Activated CD4-positive, CD25-positive, alpha-beta regulatory T cell treated with anti-CD3 and anti-CD28 coated beads, Interleukin-2, amount 50 U/mL, for 72 hours (primary cell): ENCODE data around the gene POLR1E.

Experiments
- DNase-seq: peaks from one replicate; pipeline ENCODE4 v3.0.0; 2021

The POLR1E gene, protein sequence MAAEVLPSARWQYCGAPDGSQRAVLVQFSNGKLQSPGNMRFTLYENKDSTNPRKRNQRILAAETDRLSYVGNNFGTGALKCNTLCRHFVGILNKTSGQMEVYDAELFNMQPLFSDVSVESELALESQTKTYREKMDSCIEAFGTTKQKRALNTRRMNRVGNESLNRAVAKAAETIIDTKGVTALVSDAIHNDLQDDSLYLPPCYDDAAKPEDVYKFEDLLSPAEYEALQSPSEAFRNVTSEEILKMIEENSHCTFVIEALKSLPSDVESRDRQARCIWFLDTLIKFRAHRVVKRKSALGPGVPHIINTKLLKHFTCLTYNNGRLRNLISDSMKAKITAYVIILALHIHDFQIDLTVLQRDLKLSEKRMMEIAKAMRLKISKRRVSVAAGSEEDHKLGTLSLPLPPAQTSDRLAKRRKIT

DNA sequence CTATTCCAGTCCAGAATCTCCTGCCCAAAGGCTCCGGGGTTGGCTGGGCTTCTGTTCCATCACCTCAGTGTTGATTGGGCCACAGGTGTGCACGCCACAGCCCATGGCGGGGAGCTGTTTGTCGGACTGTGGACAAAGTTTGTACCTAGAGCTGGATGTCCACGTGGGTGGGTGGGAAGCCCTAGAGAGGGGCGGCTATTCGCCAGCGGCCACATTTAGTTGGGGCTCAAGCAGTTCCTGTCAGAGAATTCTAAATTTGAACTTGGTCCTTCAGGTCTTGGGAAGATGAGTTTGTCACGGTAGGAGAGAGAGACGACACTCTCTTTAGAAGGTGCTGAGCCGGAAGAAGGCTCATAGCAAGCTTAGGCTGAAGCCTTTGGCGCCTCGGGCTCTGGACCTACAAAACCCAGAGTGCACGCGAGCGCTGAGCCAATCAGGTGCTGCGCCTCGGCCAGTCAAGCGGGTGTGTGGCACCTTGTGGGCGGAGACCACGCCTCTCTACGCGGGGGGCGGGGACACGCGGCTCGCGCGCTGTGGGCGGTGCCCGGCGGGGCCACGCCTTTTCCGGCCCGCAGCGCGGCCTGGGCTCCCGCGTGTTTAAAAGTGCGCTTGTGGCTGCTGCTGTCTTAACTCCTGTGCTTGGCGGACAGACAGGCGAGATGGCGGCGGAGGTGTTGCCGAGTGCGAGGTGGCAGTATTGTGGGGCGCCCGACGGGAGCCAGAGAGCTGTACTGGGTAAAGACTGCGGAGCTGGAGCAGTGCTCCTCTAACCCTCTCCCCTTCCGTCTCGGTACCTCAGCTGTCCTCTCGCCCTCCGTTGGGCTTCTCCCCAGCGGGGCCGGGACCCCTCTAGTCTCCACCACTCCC is at the start of gene POLR1E:
Gene POLR1E (plus strand): TSS at position 560 of the 867 bp plus-strand sequence. CDS start 100 bp downstream, at position 660.
- DNase-seq = peak; percentile 99

DNA sequence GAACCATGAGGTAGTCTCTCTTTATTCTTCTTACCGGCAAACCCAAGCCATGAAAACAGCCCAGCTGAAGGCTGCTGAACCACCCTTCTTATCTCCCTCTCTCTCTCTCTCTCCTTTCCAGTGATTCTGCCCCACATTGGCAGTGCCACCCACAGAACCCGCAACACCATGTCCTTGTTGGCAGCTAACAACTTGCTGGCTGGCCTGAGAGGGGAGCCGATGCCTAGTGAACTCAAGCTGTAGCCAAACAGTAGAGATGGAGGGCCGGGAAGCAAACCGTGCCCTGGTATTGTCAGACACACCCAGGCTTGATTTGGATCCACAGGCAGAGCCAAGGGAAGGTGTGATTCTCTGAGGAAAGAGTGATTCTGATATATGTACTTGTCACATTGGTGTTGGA is 49.2 kb upstream of the POLR1E start:
- no peak for DNase-seq

DNA sequence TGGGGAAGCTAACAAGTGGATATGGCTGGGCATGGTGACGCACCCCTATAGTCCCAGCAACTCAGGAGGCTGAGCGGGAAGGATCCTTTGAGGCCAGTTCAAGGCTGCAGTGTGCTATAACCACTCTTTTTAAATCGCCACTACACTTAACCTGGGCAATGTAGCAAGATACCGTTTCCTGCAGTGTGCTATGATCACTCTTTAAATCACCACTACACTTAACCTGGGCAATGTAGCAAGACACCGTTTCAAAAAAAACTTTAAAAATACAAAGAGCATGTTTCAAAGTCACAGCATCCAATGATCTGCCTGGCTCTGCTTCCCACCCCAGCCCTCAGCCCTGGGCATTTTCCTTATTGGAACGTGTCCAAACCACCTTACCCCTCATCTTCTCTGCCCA is 48.7 kb upstream of the POLR1E start:
- no peak for DNase-seq

DNA sequence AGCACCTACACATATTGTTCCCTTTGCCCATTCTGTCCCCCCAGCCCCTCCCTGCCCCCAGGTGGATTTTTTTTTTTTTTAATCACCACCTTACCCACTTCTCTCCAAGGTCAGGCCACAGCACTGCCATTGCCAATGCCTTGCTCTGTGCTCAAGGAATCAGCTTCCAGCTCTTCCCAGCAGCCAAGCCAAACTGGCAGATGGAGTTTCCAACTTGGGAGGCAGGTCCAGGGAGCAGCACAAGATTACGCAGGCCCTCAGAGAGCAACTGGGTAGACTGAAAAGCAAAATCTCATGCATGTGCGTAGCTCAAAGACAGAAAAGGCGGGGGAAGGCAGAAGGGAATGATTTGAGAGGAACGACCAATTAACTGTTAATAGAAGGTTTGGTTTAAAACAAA is 48.1 kb upstream of the POLR1E start:
- DNase-seq = no peak

DNA sequence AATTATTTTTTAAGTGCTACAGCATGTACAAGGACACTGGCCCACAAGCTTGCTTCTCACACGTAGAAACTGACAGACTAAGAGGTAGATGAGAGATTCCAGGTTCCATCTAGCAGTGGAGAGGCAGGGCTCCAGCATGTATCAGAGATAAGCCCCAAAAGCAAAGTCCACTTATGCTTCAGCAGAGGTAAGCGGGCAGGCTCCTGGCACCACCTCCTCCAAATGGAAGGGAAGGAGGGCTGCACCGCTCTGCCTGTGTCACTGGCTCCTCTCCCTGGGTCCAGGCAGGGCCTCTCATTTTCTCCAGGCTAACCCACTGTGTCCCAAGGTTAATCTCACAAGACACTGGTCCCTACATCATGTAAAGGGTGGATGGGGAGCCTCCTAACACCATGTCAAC is 47.4 kb upstream of the POLR1E start:
- no peak for DNase-seq

DNA sequence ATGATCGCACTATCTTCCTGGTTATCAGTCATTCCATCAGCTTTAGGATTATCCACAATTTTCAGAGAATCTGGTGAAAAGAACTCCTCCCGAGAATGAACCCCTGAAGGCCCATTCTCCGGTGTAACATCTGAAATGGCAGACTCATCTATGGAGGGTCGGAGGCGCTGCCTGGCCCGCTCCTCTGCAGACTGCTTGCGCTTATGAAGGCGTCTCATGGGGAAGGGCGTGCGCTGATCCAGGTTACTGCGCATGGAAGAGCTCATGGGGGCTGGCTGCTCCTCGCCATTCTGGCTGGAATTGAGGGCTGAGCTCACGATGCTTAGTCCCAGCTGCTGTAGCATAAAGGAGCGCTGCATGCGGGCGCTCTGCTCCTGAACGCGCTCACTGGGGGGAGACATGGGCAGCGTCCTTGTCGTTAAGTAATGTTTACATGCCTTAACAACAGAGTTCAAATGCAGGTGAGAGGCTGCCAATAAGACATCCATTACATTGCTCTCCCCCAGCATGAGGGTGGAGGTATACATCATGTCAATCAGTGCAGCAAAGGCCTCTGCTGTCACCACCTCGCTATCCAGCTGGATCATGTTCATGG is 43.9 kb upstream of the POLR1E start:
- DNase-seq = no peak

DNA sequence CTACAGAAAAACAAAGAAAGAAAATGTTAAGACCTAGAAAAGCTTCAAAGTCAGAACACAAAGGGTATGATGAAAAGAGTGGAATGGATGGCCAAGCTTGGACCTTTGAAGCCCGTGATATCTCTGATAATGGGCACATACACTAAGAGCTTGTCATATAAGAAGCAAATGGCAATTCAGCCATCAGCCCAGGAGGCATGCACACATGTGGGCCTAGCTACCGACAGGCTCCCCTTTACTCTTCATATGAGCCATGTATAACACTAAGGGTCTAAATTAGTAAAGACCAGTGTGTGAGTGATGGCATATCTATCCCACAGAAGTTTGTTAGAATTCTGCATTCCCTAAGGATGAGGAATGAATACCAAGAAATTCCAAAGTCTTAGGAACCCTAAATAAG is 43.2 kb upstream of the POLR1E start:
- no peak for DNase-seq

DNA sequence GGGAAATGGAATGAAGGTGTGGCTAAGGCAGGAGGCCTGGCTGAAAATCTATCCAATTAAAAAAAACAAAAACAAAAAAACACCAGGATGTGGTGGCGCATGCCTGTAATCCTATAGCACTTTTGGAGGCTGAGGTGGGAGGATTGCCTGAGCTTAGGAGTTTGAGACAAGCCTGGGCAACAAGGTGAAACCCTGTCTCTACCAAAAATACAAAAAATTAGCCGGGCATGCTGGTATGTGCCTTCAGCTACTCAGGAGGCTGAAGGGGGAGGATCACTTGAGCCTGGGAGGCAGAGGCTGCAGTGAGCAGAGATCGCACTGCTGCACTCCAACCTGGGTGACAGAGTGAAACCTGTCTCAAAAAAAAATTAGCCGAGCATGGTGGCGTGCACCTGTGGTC is 42.2 kb upstream of the POLR1E start:
- no peak for DNase-seq

DNA sequence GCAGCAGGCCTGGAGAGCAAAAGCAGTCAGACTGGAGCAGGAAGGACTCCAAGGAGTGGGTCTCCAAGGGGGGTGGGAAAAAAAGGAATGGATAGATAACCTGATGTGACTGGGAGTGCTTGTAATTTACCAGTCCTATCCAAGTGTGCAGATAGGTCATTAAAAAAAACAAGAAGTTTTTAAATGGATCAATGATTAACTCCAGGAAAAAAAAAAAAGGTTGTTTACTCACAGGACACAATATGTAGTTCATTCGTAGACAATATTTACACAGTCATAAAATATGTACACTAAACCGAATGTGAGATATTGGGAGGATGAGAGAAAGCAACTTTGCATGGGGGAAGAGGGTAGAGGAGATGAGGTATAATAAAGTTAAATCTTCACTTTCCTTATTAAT is 40.9 kb upstream of the POLR1E start:
- DNase-seq = no peak

DNA sequence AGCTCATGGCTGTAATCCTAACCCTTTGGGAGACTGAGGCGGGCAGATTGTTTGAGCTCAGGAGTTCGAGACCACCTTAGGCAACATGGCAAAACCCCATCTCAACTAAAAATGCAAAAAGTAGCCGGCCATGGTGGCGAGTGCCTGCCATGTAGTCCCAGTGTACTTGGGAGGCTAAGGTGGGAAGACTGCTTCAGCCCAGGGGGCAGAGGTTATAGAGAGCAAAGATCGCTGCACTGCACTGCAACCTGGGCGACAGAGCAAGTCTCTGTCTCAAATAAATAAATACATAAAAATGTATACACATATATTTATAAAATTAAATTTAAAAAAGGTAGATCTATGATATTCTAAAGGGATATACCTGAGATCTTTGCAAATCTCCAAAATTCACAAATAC is 39.9 kb upstream of the POLR1E start:
- no peak for DNase-seq

DNA sequence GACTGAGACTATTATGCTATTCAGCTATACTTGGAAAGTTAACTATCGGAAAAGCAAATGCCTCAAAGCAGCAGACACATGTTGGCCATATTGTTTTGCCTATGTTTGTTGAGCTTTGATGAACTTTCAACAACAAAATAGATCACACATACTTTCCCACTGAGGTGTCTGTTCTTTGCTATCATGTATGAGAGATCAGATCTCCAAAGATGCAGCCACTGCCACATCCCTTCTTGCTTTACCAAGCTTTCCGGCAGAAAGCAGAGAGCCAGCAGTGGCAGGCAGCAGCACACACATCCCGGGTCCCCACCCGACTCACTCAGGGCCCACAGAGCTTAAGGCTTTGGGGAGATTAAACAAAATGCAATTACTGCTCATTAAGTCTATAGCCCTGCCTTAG is 39.3 kb upstream of the POLR1E start:
- DNase-seq = no peak

DNA sequence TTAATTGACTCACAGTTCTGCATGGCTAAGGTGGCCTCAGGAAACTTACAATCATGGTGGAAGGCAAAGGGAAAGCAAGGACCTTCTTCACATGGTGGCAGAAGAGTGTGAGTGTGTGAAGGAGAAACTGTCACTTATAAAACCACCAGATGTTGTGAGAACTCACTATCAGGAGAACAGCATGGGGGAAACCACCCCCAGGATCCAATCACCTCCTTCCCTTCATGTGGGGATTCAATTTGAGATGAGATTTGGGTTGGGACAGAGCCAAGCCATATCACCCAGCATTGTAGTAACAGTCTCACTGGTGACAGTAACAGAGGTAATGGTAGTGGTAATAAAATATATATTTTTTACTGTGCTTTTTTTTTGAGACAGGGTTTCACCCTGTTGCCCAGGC is 38.6 kb upstream of the POLR1E start:
- no peak for DNase-seq

DNA sequence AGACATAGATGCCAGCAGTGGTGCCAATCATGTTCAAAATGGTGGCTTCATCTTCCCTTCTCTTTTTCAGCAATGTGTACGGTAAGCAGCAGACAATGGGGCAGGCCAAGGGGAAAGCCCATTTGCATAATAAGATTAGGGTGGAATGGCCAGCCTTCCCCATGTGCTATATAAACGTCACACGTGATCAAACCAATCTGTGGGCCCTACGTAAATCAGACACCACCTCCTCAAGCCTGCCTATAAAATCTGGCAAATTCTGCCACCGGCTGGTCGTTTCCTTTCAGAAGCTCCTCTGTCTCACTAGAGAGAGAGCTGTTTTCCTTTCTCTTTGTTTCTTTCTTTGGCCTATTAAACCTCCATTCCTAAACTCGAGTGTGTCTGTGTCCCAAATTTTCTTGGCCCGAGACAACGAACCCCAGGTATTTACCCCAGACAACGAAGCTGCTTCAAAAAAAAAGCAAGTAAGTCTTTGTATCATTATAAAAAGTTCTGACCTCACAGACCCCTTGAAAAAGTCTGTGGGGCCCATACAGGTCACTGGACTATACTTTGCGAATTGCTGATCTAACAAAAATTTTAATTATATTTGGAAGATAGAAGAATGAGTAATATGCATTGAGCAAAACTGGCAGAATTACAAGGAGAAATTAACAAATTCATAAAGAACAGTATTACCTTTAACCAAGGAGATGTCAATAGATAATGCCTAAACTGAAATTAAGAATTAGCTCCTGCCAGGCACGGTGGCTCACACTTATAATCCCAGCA is 35.7 kb upstream of the POLR1E start:
- DNase-seq = no peak

DNA sequence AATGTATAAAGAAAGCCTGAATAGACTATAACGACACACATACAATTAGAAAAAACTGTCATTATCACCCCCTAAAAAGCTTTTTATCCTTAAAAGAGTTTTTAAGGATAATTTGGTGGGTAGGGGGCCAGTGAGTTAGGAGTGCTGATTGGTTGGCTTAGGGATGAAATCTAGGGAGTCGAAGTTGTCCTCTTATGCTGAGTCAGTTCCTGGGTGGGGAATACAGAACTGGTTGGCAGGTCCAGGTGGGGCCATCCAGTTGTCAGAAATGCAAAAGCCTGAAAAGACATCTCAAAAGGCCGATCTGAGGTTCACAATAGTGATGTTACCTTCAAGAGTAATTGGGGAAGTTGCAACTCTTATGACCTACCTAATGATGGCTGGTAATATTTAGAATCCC is 34.1 kb upstream of the POLR1E start:
- DNase-seq = no peak

DNA sequence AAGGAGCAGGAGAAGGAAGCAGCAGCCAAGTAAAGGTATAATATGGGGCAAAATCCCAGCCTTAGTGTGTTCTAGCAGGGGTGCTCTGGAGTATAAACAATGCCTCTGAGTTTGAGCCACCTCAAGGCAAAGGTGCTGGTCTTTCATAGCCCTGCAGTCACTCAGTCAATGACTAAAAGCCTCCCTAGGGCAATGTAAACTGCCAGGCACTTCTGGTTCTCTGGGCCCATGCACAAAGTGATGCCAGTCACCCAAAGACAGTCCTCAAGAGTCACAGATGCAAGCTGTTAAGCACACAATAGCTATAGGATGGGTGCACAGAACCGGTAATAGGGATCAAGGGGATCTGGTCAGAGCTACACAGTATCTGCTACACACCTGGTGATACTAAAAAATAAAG is 33.1 kb upstream of the POLR1E start:
- DNase-seq = no peak

DNA sequence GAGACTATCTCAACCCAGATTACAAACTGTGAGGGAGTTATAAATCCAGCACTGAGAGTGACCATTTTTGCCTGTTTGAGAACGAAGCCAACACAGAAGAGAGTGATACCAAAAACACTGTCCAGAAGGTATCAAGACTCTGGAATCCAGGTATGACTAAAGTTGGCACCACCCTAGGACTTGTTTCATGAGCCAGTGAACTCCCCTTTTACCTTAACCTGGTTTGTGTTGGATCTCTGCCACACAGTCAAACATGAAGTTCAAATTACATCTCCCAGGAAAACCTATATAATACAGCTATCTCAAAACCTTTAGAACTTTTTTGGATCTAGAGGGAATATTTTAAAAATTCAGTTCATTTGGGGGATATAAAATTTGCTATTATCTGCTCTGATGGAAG is 31.9 kb upstream of the POLR1E start:
- DNase-seq = no peak

DNA sequence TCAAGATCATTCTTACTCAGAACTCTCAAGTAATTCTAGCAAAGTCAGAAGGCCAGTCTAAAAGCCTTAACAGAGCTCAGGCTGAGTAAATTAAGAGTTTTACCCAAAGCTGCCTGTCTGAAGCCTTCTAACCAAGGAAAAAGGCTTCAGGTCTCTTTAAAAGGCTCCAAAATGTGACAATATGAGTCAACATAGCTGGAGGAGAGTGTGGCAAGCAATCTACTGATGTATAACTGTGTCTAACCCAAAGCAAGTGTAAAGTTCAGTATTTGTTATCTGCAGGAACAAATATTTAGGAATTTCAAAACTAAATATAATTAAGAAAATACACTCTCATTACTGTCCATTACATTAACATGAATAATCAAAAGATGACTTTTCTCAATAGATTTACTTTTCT is 31.5 kb upstream of the POLR1E start:
- DNase-seq = no peak

DNA sequence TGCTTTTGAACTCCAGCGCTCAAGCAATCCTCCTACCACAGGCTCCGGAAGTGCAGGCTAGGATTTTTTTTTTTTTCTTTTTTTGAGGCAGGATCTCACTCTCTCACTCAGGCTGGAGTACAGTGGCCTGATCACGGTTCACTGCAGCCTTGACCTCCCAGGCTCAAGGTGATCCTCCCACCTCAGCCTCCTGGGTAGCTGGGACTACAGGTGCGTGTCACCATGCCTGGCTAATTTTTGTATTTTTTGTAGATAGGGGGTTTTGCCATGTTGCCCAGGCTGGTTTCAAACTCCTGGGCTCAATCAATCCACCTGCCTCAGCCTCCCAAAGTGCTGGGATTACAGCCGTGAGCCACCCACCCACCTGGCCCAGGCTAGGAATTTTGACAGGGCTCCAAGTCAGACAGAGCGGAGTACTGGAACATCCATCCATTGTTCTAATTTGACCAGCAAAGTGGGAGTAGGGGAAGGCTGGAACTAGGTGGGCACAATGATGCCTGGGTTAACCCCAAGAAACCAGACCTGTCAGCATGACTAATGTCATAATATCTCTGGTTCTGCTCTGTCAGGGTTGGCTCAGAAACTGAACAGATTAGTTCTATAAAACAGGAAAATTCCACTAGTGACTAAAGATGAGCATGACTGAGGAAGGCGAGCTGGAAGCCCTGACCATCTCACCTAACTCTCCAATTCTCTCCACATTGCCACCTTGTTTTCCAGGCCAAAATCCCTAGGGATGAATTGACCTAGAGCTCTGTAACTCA is 29.7 kb upstream of the POLR1E start:
- no peak for DNase-seq

DNA sequence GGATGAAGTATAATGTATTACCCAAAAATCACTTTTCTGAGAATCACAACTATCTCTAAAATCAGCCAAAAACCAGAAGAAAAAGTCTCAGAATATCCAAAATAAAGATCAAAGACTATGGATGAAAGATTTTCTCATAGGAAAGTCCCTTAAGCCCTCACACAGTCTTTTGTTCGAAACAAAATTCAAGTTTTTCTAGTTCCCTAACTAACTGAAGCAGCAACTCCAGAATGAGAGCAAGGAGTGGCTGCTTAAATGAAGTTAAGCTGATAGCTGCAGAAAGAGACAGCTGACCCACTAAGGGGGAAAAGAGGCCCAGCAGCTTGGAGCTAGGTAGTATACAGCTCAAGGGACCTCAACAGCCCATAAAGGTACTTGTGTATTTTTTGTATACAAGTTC is 28.9 kb upstream of the POLR1E start:
- DNase-seq = no peak

DNA sequence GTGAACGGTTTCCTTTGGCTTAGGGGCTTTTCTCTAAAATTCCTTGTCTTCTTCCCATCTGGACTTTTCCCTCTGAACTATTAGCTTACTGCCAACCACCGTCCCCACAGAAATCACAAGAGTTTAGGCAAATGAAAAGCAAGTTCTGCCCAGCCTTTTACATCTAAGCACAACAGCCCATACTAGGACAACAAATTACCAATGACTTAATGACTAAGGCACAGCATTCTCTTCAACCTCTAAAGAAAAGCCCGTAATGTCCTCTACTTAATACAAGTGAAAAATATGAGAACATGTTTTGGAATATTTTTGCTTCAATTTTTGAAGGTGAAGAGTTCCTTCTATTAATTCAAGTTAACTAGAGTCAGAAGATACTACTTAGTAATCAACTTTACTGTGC is 21.7 kb upstream of the POLR1E start:
- DNase-seq = no peak

DNA sequence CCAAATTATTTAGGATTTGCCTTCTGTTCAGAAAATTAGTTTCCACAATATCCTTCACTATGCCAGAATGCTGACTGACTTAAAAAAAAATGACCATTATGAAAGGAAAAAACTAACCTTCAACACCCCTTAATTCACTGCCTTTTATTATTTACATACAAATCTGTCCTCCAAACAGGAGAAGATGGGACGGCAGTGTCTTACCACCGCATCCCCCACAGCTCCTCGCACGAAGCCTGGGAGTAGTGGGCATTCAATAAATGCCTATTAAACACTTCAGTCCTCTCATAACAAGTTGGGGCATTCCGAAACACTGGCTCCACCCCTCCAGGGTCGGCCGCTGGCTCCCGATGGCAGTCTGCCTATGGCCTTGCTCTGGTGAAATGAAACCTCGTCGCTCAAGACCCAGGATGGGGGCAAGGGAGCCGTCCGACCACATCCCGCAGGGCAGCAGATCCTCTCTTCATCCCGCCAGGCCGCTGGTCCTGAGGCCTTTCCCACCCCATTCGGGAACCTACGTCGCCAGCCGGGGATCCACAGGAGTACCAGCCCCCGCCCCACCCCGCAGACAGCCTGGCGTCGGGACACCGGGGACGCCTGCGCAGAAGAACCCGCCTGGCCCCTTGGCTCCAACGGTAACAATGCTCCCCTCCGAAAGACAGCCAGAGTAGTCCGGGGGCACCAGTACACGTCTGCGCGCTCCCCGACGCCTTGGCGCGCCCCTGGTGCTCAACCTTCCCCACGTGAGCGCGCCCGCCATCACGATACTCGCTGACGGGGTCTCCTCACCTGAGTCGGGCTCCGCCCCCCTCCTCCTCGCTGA is 21.1 kb upstream of the POLR1E start:
- no peak for DNase-seq
